COR-L47 (cell line): ENCODE results near the gene LRRC4C.

Source experiments
- DNase-seq: peaks from one replicate; lab custom pipeline; 2025; lab: John Stamatoyannopoulos, UW

Gene LRRC4C

GRCh38 chr11:40467771-40468170 is 991.7 kb downstream of the LRRC4C start:
- no peak for DNase-seq

GRCh38 chr11:40445391-40445790 is 1014.1 kb downstream of the LRRC4C start:
- no peak for DNase-seq

- DNase-seq: no peak
Measured at GRCh38 chr11:40444151-40444550, 1015.3 kb downstream of the LRRC4C start.

- DNase-seq: no peak
Measured at GRCh38 chr11:40435344-40435743, 1024.1 kb downstream of the LRRC4C start.

GRCh38 chr11:40434926-40435325 is 1024.5 kb downstream of the LRRC4C start:
- DNase-seq: no peak

GRCh38 chr11:40432358-40432757 is 1027.1 kb downstream of the LRRC4C start:
- no peak for DNase-seq

GRCh38 chr11:40425168-40425567 is 1034.3 kb downstream of the LRRC4C start:
- DNase-seq: no peak

GRCh38 chr11:40421208-40421981 is 1038.1 kb downstream of the LRRC4C start:
- no peak for DNase-seq

- DNase-seq: no peak
Measured at GRCh38 chr11:40417627-40418026, 1041.8 kb downstream of the LRRC4C start.

- DNase-seq: no peak
Measured at GRCh38 chr11:40407355-40407754, 1052.1 kb downstream of the LRRC4C start.

GRCh38 chr11:40405614-40406013 is 1053.8 kb downstream of the LRRC4C start:
- DNase-seq: no peak

- no peak for DNase-seq
Measured at GRCh38 chr11:40403321-40403720, 1056.1 kb downstream of the LRRC4C start.

GRCh38 chr11:40401132-40401853 is 1058.2 kb downstream of the LRRC4C start:
- DNase-seq: no peak

- DNase-seq: no peak
Measured at GRCh38 chr11:40397141-40397540, 1062.3 kb downstream of the LRRC4C start.

- DNase-seq: no peak
Measured at GRCh38 chr11:40393511-40393910, 1065.9 kb downstream of the LRRC4C start.

GRCh38 chr11:40391679-40392078 is 1067.8 kb downstream of the LRRC4C start:
- no peak for DNase-seq

GRCh38 chr11:40388097-40388818 is 1071.2 kb downstream of the LRRC4C start:
- no peak for DNase-seq

- DNase-seq: no peak
Measured at GRCh38 chr11:40387240-40387980, 1072.0 kb downstream of the LRRC4C start.

- DNase-seq: no peak
Measured at GRCh38 chr11:40384991-40385390, 1074.5 kb downstream of the LRRC4C start.

GRCh38 chr11:40381481-40381880 is 1078.0 kb downstream of the LRRC4C start:
- no peak for DNase-seq

- no peak for DNase-seq
Measured at GRCh38 chr11:40380835-40381234, 1078.6 kb downstream of the LRRC4C start.

- no peak for DNase-seq
Measured at GRCh38 chr11:40376331-40376730, 1083.1 kb downstream of the LRRC4C start.
